Head of caudate nucleus (tissue), 42 donors: ENCODE measurements around the gene THAP4.
A peak's percentile ranks its signal among the peaks of the same experiment; 100 is the strongest.

Experiments used
- DNase-seq, 42 donors: peaks; one replicate each; pipeline versions ENCODE4 v3.0.0 to v3.0.0-alpha.2; 2020 to 2021; ENCODE audit warnings: mixed read lengths in 7 of 42
- intact Hi-C: fragments of 100-400 bp; cut with DNase I; formaldehyde crosslinking; loops from one replicate; pipeline ENCODE4 v1.15.0; 2022

THAP4 gene

DNA sequence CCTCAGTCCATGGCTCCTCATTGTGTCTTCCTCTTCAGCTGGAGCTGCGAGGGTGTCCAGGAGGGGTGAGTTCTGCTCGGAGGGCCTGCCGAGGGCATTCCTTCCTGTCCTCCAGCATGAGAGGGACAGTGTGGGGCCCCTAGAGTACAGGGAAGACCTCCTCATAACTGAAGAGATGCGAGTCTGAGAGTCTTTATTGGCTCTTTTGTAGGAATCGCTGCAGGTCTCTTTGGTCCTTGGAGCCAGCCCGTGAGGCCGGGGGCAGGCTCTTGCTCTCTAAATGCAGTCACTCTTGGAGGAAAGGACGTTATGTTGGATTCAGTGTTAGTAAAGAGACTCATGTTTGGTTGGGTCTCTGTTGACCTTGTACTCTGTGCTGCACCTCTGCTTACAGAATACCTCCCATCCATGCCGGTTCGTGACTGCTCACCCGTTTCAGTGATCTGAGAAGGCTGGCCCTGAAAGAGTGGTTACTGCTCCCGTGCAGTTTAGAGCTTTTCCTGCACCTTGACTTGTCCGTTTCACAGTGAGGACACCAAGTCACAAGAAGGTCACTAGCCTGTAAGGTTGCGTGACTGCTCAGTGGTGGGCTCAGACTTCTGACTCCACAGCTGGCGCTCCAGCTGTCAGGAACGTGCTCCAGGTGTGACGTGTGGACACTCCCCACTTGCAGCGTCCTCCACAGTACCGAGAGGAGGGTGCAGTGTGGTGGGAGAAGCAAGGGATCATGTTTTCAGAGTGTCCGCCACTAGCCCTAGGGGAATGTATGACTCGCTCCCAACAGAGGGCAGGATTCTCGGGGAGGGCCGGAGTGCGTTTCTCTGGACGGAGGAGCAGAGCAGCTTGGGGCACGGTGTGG is 8.3 kb upstream of the THAP4 start:
- intact Hi-C loops, result no loop called here
- no peak for DNase-seq

DNA sequence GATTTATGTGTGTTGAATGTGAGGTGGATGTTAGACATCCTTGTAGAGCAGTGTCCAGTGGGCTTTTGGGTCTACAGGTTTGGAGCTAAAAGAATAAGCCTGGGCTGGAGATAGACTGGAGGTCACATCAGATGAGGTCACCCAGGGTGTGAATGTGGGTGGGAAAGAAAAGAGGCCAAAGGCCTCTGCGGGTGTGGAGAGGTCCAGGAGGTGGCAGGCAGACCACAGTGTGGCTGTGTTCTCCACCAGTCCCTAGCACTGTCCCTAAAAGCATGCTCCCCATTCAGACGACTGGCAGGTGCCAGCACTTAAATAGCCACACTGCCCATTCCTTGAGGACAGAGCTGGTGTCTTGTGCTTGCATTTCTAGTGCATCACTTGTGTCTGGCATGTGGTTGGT is 4.7 kb upstream of the THAP4 start:
- DNase-seq, result no peak
- intact Hi-C loops, result no loop called here

DNA sequence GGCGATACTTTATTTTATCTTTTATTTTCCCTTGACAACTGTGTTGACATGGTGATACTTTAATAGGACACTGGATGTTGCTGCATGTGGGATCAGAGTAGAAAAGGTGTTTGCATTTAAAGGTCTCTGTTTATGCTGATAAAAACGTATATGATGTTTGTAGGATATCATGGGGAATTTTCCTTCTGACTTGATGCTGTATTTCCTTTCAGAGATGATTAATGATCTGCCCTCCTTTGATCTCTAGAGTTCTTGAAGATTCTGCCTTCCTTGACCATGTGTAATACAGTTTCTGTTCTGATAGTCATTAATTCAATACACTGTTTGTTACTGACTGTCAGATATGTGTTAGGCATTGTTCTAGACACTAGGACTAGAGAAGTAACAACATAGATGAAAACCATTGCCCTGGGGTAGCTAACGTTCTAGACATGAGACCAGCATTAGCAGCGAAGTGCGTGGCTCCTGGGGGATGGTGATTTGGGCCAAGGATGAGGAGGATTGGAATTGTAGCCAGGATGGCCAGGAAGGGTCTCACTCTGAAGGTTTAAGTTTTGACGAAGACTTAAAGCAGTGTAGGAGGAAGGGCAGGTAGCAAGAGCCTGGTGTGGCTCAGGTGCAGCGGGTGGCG is 3.3 kb upstream of the THAP4 start:
- DNase-seq, result no peak
- intact Hi-C loops, result no loop called here

DNA sequence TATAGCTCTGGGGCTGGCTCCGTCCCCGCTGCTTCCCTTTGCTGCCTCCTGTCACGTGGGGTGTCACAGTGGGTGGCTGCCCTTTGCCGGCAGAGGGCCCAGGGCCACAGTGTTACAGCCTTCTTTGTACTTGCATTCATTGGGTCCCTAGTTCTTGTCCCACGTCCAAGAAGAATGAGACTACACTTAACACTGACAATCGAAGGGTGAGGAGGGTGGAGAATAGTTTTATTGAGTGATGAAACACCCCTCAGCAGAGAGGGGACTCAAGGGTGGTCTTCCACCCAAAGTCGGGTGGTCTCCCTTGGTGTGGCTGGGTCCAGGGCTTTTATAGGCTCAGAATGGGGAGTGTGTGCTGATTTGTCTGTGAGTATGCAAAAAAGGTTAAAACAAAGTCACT is 2.4 kb upstream of the THAP4 start:
- intact Hi-C loops, result loop anchor here (5.0 kb wide), 1 partner anchor 132 kb away; the partner anchor contains the start of gene STK25
- DNase-seq, result no peak

DNA sequence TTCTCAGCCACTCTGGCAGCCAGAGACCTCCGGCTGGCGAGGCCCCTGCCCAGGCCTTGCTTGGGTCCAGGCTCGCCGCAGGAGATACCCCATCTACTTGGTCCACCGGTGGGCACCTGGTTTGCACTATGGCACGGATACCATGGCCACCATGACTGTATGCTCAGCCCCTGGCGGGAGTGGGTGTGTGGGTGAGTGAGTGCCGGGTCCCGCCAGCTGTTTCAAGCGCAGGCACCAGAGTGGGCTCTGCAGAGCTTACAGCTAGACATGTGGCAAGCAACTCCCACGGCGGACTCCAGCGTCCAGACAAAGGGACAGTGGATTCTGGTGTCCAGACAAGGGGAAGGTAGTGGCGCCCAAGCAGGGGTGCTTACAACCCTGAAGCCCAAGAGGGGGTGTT is 2.0 kb upstream of the THAP4 start:
- intact Hi-C loops, result loop anchor here (5.0 kb wide), 1 partner anchor 132 kb away; the partner anchor contains the start of gene STK25
- no peak for DNase-seq

DNA sequence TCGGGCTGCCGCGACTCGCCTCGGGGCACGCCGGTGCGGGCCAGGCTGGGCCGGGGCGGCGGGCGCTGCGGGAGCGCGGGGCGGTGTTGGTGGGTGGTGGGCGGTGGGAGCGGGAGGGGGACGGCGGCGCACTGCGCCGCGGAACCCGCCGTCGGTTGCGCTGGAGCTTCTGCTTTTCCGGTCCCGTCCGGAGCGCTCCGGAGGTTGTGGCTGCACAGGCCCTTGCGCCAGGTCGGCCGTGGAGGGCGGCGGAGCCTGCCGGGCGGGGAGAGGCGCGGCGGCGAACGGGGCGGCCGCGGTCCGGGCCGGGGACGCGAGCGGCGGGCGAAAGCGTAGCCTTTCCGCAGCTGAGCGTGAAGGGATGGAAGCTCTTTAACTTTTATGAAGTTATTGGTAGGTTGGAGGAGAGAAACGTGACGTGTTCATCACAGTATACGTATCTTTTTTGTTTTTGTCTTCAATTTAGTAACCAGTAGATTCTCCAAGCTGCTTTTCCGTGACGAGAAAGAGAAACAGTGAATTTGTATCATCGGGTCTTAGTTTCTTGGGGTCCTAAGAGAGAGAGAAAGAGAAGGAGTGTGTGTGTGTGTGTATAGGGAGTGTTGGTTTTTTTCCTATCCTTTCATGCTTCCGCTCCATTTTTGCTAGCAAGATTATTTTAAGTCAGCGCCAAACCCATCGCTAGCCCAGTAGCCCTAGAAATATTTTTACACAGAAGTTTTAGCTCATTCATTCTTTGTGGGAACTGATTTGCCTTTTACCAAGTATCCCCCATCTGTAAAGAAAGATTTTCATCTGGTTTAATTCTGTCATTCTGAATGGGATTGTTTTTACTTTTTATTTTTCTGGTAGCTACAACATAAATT is 1.1 kb upstream of the THAP4 start:
- intact Hi-C loops, result loop anchor here (2.0 to 5.0 kb wide), 2 partner anchors 49 to 131 kb away; partner anchors contain the start of genes DTYMK and STK25
- DNase-seq, result peak in 2 of 42 donors; percentile 30 to 33

DNA sequence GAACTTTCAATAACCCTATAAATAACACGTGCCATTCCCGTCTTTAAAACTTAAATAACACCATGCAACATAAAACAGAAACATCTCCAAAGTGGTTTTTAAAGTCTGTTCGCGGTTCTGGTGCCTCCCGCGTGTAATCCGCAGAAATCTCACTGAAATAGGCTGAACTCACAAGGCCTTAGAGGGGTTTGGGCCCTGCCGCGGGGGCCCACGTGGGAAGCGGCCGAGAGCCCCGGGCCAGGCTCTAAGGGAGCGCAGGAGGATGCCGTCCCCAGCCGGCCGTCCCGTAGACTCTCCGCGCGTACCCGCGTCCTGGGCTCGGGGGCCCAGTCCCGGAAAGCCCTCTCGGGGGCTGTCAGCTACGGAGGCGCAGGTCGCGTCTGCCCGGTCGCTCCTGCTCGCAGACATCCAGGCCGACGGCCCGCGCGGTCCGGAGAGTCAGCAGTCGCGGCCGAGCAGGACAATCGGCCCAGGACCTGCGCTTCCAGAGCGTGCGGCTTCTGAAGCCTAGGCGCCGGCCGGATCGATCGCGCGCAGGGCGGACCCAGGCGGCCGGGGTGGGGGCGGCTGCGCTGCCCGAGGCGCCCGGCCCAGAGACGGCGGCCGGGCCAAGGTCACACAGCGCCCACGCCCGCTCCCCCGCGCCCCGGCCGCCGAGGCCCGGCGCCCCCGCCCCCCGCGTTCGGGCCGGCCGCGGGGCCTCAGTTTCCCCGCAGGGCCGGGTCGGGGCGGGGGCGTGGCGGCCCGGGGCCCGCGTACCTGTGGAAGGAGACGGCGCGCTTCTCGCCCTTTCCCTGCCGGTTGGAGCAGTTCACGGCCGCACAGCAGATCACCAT is 558 bp downstream of the THAP4 start:
- DNase-seq, result peak in 24 of 42 donors; percentile 12 to 56 (median 36)
- intact Hi-C loops, result loop anchor here (2.0 to 5.0 kb wide), 2 partner anchors 50 to 129 kb away; partner anchors contain the start of genes DTYMK and STK25

DNA sequence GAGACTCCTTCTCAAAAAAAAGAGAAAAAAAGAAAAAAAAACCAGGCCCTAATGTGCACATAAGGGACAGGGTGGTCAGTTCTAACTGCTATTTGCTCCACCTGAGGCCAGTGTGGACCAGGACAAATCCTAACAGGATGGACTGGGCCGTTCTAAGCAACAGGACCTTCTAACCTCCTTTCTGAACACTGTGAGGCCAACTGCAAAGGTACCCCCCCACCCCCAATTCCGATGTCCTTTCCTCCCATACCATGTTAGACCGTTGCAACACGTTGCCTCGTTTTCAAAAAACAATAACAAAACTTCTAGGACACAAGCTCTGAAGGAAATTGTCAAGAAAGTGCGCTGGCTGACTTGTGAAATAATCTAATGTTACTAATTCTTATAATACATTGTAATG is 1.2 kb downstream of the THAP4 start:
- intact Hi-C loops, result loop anchor here (2.0 to 5.0 kb wide), 2 partner anchors 51 to 128 kb away; partner anchors contain the start of genes DTYMK and STK25
- no peak for DNase-seq

DNA sequence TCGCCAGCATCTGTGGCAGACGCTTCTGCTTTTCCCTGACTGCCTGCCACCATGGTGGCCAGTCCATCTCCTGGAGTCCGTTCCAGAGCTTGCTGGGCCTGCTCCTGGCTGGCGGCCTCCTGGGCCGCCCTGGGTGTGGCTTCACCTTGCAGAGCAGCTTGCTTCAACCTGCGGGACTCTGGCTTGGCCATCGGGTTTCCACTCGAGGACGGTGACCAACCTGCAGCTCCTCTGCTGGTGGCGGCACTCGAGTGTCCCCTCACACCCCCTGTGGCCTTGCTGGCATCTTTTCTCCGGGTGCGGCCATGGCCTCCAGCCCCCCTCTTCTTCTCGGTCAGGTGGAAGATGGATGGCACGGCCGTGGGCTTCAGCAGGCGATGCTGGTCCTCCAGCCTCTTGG is 3.4 kb downstream of the THAP4 start:
- intact Hi-C loops, result no loop called here
- no peak for DNase-seq

DNA sequence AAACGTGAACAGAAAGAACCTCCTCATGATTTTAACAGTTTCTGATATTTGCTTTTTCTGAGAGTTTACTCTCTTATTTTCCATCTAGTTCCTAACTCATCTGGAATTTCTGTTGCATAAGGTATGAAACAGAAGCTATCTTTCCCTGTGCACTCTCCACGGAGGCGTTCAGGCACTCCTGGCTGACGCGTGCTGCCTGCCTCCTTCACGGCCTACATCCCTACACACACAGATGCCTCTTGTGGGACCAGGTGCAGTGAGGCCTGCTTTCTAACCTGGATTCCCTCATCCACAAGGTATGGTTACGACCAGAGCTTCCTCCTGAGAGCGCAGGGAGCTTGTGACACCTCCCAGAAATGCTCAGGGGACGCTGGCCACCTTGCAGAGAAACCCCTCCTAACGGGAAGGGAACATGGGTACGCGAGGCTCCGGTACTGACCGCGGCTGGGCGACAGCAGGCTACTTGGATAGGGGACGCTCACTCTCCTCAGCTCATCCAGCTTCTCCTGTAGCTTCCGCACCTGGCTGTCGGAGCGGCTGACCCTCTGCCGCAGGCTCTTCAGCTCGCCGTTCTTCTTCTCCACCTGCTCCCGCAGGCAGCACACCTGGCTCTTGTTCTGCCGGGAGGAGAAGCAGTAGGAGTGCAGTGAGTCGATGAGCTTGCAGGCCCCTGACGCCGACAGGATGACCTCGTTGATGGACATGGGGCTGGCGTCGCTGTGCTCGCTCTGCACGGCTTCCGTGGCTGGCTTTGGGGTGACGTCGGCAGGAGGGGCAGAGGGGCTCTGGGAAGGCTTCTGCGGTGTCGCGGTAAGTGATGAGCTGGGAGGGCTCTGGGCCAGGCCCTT is 4.3 kb downstream of the THAP4 start:
- intact Hi-C loops, result no loop called here
- DNase-seq, result peak in 32 of 42 donors; percentile 23 to 86 (median 57)

DNA sequence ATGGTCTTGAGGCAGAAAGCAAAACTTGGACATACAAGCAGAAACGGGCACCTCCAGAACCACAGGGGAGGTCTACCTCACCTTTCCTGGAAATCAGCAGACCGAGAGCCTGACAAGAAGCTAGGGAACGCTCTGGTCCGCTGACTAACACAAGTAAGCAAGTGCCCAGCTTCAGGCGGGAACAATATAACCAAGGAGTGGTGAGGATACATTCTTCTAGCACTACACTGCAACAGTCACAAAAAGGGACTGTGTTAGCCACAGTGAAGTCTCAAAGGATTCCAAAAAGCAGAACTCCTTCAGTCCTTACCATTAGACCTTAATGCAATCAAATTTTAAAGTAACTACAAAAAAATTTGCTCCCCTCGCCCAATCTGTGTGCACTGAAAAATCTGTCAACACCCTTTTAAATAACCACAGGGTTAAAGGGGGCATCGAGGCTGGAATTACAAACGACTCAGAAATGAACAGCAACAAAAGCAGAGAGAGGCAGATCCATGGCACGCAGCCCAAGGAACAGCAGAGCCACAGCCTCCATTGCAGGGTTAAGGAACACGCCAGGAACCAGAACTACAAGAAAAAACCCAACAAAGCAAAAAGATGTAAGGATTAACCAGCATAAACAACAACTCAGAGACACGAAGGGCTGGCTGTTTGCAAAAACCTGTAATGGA is 7.1 kb downstream of the THAP4 start:
- DNase-seq, result peak in 7 of 42 donors; percentile 21 to 77 (median 52)
- intact Hi-C loops, result no loop called here

DNA sequence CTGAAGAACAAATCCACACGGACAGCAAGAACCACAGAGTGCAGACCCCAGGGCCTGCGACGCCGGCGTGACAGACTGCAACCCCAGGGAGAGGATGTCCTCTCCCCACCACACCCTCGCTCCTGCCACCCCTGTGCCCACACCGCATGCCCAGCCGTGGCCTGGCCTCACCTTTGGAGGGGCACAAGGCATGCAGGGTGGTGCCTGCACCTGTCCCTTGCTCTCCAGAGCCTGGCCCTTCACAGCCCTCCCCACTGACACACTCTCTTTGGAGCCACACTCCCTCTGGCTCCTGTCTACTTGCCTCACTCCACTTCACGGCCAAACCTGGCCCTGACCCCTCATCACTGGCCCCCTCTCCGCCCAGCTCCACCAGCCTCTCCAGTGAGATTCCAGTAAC is 9.3 kb downstream of the THAP4 start:
- DNase-seq, result no peak
- intact Hi-C loops, result no loop called here

DNA sequence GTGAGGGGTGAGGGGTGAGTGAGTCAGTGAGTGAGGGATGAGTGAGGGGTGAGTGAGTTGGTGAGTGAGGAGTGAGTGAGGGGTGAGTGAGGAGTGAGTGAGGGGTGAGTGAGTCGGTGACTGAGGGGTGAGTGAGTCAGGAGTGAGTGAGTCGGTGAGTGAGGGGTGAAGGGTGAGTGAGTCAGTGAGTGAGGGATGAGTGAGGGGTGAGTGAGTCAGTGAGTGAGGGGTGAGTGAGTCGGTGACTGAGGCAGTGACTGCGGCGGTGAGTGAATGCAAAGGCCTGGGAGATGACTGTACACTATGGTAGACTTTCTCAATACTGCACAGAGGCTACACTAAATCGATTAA is 16.6 kb downstream of the THAP4 start:
- intact Hi-C loops, result no loop called here

DNA sequence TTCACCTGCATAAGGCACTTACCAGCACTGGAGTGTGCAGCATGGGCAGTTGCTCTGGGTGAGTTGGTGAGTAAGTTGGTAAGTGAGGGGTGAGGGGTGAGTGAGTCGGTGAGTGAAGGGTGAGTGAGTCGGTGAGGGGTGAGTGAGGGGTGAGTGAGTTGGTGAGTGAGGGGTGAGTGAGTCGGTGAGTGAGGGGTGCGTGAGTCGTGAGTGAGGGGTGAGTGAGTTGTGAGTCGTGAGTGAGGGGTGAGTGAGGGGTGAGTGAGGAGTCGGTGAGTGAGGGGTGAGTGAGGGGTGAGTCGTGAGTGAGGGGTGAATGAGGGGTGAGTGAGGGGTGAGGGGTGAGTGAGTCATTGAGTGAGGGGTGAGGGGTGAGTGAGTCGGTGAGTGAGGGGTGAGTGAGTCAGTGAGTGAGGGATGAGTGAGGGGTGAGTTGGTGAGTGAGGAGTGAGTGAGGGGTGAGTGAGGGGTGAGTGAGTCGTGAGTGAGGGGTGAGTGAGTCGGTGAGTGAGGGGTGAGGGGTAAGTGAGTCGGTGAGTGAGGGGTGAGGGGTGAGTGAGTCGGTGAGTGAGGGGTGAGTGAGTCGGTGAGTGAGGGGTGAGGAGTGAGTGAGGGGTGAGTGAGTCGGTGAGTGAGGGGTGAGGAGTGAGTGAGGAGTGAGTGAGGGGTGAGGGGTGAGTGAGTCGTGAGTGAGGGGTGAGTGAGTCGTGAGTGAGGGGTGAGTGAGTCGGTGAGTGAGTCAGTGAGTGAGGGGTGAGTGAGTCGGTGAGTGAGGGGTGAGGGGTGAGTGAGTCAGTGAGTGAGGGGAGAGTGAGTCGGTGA is 17.1 kb downstream of the THAP4 start:
- no peak for DNase-seq
- intact Hi-C loops, result no loop called here

More for the DNA sequence above, 16.6 kb downstream of the THAP4 start:
- peak in 1 of 42 donors; percentile 41 for DNase-seq

DNA sequence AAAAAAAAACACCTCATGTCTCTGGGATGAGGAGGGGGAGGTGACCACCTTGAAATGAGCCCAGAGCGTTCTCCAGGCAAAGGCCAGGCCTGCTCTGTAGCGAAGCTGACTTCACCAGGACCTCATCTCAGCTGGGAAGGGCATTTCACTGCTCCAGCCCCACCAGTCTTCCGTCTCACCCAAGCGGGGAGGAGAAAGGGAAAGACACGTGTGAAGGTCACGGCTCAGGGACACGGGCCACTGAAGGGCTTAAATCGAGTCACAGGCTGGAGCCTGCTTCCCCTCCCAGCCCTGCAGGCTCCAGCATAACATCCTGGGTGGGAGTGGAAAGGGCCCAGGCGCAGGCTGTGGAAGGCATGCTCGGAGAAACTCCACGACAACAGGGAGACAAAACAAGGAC is 18.1 kb downstream of the THAP4 start:
- intact Hi-C loops, result no loop called here
- no peak for DNase-seq

DNA sequence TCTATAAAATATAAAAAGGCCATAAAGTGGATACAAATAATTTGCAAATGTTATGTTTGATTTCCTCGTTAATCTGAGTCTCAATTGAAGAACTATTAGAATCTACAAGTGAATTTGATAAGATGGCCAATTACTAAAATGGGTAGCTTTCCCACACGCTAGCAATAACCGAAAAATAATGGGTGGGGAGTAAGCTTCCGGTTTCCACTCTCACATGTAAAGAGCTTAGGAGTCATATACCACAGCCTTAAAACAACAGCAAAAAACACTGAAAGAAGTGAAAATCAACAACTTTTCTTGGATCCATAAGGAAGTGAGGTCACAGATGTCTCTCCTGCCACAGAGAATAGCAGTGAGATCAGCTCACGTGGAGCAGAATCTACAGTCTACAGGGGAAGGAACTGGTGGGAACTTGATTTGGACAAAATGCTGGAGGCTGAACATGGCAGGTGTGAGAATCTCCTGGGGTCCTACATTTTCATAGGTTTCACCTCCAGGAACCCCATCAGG is 18.6 kb downstream of the THAP4 start:
- DNase-seq, result no peak
- intact Hi-C loops, result no loop called here
